Jurkat, Clone E6-1 (cell line): ENCODE measurements around the gene MORN3.
A peak's percentile ranks its signal among the peaks of the same experiment; 100 is the strongest.
"Not testable (repeated sequence)": the region's sequence is repeated elsewhere in the genome, so short reads cannot be mapped to it uniquely, and the experiment has no call there.

Source experiments
- DNase-seq: peaks from one replicate; pipeline ENCODE4 v3.0.0-alpha.2; 2011; ENCODE audit warnings: low read depth, low spot score
- H3K4me3 ChIP-seq: 2 replicates; pipeline ENCODE4 v1.5.1; 2011; ENCODE audit warnings: mild to moderate bottlenecking, low read length, control low read depth, moderate library complexity

MORN3 gene

DNA sequence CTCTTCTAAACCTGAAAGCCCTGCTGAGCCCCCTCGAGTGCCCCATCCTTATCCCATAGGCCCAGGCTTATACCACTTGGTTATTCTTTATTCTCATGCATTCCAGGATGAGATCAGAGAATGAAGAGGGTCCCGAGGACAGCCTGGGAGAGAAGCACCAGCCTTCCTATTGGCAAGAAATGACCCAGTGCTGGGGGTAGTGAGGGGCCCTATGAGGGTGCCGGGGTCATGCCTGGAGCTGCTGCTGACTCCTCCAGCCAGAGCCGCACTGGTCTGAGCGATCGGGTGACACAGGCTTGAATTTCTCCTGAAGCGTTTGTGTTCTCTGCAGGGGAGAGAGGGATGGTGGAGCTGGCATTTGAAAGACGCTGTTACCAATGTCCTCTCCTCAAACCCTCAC lies 18.1 kb downstream of the MORN3 start:
- no peak for DNase-seq
- no peak overlapping the region for H3K4me3 ChIP-seq

- H3K4me3 ChIP-seq = no peak overlapping the region
- DNase-seq = peak; percentile 100
These were observed 19.6 kb downstream of the MORN3 start for GRCh38 chr12:121649819-121650353.

DNA sequence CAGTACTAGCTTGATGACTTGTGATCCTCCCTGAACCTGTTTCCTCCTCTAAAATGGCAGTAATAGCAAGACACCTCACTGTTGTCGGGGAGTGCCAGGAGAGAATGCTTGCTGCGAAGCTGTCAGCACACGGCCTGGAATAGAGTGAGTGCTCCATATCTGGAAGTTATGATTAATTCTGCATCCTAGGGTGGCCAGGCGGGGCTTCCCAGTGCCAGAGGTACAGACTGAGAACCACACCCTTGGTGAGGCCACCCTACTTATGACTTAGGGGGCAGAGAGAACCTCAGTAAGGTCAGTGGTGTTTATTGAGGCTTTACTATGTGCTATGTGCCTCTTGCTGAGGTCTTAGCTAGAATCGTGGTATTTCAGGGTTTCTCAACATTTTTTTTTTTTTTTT lies 20.1 kb downstream of the MORN3 start:
- peak overlapping the region; percentile 15 for H3K4me3 ChIP-seq
- DNase-seq = no peak

- no peak for DNase-seq
- no peak overlapping the region for H3K4me3 ChIP-seq
These were observed 20.9 kb downstream of the MORN3 start for GRCh38 chr12:121648458-121649028.

DNA sequence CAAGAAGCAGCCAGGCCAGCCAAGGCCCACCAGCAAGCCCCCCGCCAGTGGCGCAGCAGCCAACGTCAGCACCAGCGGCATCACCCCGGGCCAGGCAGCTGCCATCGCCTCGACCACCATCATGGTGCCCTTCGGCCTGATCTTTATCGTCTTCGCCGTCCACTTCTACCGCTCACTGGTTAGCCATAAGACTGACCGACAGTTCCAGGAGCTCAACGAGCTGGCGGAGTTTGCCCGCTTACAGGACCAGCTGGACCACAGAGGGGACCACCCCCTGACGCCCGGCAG lies 28.2 kb downstream of the MORN3 start:
- H3K4me3 ChIP-seq = no peak overlapping the region
- no peak for DNase-seq

DNA sequence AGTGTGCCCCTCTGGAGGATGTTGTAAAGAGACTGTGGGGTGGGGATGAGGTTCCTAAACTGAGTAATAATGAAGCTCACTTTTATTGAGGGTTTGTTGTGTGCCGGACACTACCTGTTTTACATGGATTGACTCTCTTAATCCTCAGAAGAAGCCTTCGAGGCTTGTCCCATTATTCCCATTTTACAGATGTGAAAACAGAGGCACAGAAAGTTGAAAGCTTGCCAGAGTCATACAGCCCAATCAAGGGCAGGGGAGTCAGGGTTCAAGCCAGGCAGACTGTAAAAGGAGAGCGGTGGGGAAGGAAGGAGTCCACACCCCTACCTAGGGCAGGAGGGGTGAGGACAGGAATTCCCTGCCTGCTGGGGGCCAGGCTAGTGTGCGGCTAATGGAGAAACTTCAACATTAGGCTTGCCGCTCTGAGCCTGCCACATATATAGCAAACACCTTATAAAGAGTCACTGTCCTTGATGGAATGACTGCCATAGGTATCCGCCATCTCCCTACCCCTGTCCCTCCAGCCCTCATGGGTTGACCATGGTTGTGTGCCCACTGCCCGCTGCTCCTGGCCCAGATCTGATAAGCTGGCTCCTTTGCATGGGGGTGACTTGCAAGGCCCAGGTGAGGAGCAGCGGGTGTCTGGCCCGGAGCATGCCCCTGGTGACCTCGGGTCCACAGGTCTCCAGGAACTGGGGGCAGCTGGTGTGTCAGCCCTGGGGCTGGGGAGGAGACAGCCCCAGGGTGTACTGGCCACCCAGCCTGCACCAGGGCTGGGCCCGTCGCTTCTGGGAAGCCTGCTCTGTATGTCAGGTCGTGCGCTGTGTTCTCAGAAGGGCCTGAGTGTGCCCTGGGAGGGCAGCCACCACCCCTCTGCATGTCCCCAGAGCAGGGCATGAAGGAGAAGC lies 30.9 kb downstream of the MORN3 start:
- no peak for DNase-seq
- H3K4me3 ChIP-seq = no peak overlapping the region

GRCh38 chr12:121637231-121637914 lies 32.1 kb downstream of the MORN3 start:
- peak; percentile 78 for DNase-seq
- H3K4me3 ChIP-seq = peak overlapping the region; percentile 26

DNA sequence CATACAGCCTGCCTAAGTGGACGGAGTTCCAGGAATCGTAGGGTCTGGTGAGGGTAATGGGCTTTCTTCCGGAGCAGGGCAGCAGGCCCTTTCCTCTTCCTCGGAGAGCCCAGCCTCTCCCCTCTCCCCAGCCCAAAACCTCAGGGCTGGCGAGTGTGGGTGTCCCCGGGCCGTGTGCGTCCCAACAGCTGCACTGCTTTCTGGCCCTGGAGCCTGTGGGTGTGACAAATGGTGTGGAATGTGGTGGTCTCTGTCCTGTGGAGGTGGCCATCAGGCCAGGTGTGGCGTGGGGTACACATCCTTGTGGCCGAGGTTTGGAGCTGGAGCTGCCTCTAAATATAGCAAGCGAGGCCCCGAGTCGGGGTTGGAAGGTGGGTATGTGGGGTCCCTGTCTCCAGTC lies 34.6 kb downstream of the MORN3 start:
- H3K4me3 ChIP-seq = no peak overlapping the region
- no peak for DNase-seq

GRCh38 chr12:121633833-121634196 lies 35.6 kb downstream of the MORN3 start:
- H3K4me3 ChIP-seq = not testable (repeated sequence)

DNA sequence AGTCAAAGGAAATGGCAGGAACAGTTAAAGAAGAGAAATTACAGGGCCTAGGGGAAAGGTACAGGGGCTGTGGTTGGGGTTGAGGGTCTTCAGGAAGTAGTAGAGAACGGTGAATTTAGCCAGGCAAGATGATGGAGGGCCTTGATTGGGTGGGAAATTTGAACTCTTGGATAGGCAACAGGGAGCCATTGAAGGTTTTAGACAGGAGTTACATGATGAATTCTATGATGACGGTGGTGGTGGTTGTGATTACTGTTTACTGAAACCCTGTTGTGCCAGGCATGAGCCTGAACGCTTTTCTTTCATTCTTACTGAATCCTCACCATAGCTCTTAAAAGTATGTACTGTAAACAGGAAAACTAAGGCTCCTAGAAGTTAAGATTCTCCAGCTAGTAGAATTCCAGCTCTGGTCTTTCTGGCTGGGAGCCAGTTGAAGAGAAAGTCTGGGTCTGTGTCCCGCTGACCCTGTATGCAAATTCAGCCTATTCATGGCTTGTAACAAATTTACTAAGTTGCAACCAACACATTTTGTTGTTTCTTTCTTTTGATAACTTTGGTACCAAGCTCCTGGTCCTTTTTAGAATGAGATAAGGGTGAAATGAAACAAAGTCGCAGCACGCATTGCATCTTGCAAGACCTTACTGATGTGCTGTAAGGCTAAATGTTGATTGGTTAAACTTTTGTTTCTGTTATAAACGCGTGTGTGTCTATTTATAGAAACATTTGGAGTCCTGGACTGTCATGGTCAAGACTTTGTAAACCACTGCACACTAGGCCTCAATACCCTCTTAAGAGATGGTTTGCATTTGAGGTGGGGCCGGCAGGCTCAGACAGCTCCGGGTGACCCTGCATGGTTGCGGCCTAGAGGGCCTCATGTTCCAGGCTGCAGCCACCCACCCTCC lies 37.1 kb downstream of the MORN3 start:
- no peak for DNase-seq
- H3K4me3 ChIP-seq = no peak overlapping the region

More at GRCh38 chr12:121633833-121634196, 35.6 kb downstream of the MORN3 start:
- DNase-seq = not testable (repeated sequence)

DNA sequence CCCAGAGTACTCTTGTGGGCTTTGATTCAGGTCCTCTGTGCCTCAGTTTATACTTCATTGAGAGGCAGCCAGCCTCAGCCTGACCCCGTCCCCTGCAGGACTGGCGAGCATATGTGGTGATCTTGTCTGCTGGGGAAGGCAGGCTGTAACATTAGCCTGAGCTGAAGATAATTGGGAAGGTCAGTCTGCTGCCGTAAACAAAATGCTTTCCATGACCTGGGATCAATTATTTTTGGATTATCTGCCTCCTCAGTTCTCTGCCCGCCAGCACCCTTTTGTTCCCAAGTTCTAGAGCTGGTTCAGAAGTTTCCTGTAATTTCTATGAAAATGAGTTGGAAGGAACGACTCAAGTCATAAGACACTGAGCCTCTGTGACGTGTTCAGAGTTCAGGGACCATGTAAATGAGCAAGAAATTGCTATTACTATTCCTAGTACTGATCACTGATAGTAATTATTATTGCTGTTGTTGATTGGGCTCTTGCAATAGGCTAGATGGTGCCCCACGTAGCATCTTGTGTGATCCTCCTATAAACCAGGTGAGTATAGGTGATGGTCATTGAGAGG lies 38.6 kb downstream of the MORN3 start:
- no peak overlapping the region for H3K4me3 ChIP-seq
- no peak for DNase-seq

- peak overlapping the region; percentile 68 for H3K4me3 ChIP-seq
- no peak for DNase-seq
These were observed 40.9 kb downstream of the MORN3 start for GRCh38 chr12:121628536-121628935.

DNA sequence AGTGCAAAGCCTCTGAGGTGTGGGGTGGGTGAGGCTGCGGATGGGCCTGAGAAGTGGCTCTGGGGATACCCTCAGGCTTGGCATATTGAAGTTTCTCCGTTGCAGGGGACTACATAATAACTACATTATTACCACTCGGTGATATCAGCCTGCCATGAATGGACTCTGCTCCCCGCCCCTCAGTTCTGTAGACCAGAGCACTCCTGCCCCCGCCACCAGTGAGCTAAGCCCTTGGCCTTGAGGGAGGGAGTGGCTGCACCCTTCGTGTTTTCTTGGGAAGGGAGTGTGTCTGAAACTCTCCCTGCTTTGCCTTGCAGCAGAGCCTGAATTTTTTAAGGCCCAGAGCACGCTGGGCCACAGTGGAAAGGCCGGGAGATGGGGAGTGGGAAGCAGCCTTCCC lies 41.4 kb downstream of the MORN3 start:
- H3K4me3 ChIP-seq = peak overlapping the region; percentile 68
- DNase-seq = no peak

- DNase-seq = peak; percentile 87
- peak overlapping the region; percentile 68 for H3K4me3 ChIP-seq
These were observed 42.4 kb downstream of the MORN3 start for GRCh38 chr12:121626853-121627640.

GRCh38 chr12:121626087-121626852 lies 43.2 kb downstream of the MORN3 start, which contains the start of gene ORAI1:
TSS of gene ORAI1 (plus strand) at chr12:121626530.
- DNase-seq = peak; percentile 90
- peak within 1 kb of the TSS; percentile 68 for H3K4me3 ChIP-seq

DNA sequence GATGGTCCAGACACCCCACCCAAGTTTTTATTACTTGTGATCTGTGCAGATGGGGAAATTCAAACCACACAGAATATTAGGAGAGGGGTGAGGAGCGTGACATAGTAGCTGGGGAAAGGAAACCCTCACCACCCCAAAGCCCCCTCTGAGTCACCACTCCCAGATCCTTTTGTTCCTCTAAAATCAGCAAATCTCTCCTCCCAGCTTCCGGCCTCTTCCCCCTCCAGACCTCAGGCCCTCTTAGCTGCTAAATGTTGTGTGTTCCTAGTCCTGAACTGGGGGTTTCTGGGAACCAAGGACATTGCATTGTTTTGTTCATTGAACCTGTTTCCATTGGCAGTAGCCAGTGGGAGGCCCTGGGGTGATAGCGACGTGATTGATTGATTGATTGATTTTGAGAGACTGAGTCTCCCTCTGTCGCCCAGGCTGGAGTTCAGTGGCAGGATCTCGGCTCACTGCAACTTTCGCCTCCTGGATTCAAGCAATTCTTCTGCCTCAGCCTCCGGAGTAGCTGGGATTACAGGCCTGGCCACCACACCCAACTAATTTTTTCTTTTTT lies 49.0 kb downstream of the MORN3 start:
- H3K4me3 ChIP-seq = no peak overlapping the region
- no peak for DNase-seq

- DNase-seq = no peak
- no peak overlapping the region for H3K4me3 ChIP-seq
These were observed 50.7 kb downstream of the MORN3 start for GRCh38 chr12:121618659-121619233.
